Heart left ventricle (tissue), 13 donors: Measurements from ENCODE around the gene TPI1.

Experiments used
- CTCF ChIP-seq, 12 donors: fragments of 200-600 bp; sonication (generic) in 4 of 12; IDR thresholded peaks; one replicate each; pipeline versions ENCODE4 v1.5.0 to v1.8.0; 2018 to 2022; ENCODE audit warnings: antibody characterized with exemption in 12 of 12, mild to moderate bottlenecking in 5 of 12
- POLR2A ChIP-seq, 2 donors: fragments of 450-650 bp; IDR thresholded peaks; one replicate each; pipeline ENCODE4 v1.6.1; 2017; ENCODE audit warnings: antibody characterized with exemption in 2 of 2, mild to moderate bottlenecking in 2 of 2, moderate library complexity in 2 of 2
- donor health status: ischemic (EF 13 %, LVEDD 7.1; RV severe dilation, severe dysfunction).
- donor health status: DM: no; HTN: yes; CAD: no.
- donor health status: DM: no; HTN: no; CAD: no.
- donor health status: ischemic (EF 25% LVEDD 6.9; RV normal size, moderate dysfunction).
- donor health status: ischemic (EF 25% LVEDD 5.7; RV mildly dilated, moderate dysfunction).
- donor health status: ischemic (EF 35%, LVEDD 5.7; RV mildly dilated, moderate dysfunction).
- donor health status: nonischemic (EF 11% LVEDD 7.7; RV severe dilation, severe dysfunction).
- donor health status: DM: yes; HTN: yes; CAD: no.
- donor health status: PGD.
- donor health status: ischemic (EF 29% LVEDD 5.4; RV normal size, mild dysfunction).
- donor health status: nonischemic (EF 23%, LVEDD 6.1; RV moderate dilation, normal function).

GRCh38 chr12:6899427-6899826, 32.1 kb downstream of the TPI1 start:
- TF ChIP-seq POLR2A (IDR thresholded peaks at IDR 0.05), result no peak
- TF ChIP-seq CTCF (IDR thresholded peaks at IDR 0.05), result no peak
